Glutamatergic neuron (in vitro differentiated cells): ENCODE results near the gene SCN1B. TPM values are rescaled to one million over a fixed set of nuclear protein-coding genes. Genes with fewer than 3 reads are reported as not detected.
A peak's percentile ranks its signal among the peaks of the same experiment; 100 is the strongest.

Experiments
- DNase-seq: peaks from one replicate; pipeline ENCODE4 v3.0.0; 2022
- H3K27ac Mint-ChIP-seq: one replicate; pipeline ENCODE4 v1.8.0; 2020; ENCODE audit warnings: mild to moderate bottlenecking, mixed read lengths, inconsistent platforms; ENCODE audit not compliant: unreplicated experiment
- H3K27me3 Mint-ChIP-seq: one replicate; pipeline ENCODE4 v1.8.0; 2020; ENCODE audit warnings: mild to moderate bottlenecking, moderate library complexity, mixed read lengths, inconsistent platforms; ENCODE audit not compliant: unreplicated experiment
- H3K36me3 Mint-ChIP-seq: one replicate; pipeline ENCODE4 v1.8.0; 2020; ENCODE audit warnings: mild to moderate bottlenecking, mixed read lengths, inconsistent platforms; ENCODE audit not compliant: unreplicated experiment
- H3K4me1 Mint-ChIP-seq: one replicate; pipeline ENCODE4 v1.8.0; 2020; ENCODE audit warnings: mild to moderate bottlenecking, low read depth, mixed read lengths, inconsistent platforms; ENCODE audit not compliant: unreplicated experiment
- H3K4me3 Mint-ChIP-seq: one replicate; pipeline ENCODE4 v1.8.0; 2020; ENCODE audit warnings: mild to moderate bottlenecking, mixed read lengths, inconsistent platforms; ENCODE audit not compliant: unreplicated experiment
- H3K9me3 Mint-ChIP-seq: one replicate; pipeline ENCODE4 v1.8.0; 2020; ENCODE audit warnings: mild to moderate bottlenecking, moderate library complexity, mixed read lengths, inconsistent platforms; ENCODE audit not compliant: unreplicated experiment
- CTCF ChIP-seq: fragments of 200-600 bp; sonication (generic); IDR thresholded peaks from one replicate; pipeline ENCODE4 v1.5.0; 2021; ENCODE audit not compliant: partially characterized antibody, unreplicated experiment
- total RNA-seq: library from RNA; stranded (reverse); fragmentation: NEBNext Ultra II Directional; extraction: Animal tissue kit (Norgen Biotek cat#: 25700); gene quantifications from one replicate; pipeline ENCODE4 v1.2.1, GENCODE V29; 2021; ENCODE audit not compliant: unreplicated experiment

Gene SCN1B
- total RNA-seq, 1 donor from 2014 or later, result 12.0 TPM

- Mint-ChIP-seq H3K27ac (no peak overlapping the region), H3K4me3 (no peak overlapping the region), H3K27me3 (peaks cover 16% of the 10 kb centered on the region), H3K36me3 (no peaks in the 10 kb centered on the region), H3K4me1 (peaks cover 16% of the 10 kb centered on the region), H3K9me3 (peaks cover 12% of the 10 kb centered on the region)
- DNase-seq, result no peak
- TF ChIP-seq CTCF, result no peak
These were observed 43.7 kb downstream of the SCN1B start for GRCh38 chr19:35073941-35074340.

- H3K36me3 Mint-ChIP-seq, result no peaks in the 10 kb centered on the region
These were observed 44.3 kb downstream of the SCN1B start for GRCh38 chr19:35074426-35075201.

GRCh38 chr19:35075202-35076025 is 45.1 kb downstream of the SCN1B start:
- H3K27ac Mint-ChIP-seq, result no peak overlapping the region
- peak overlapping the region; percentile 50 for H3K4me3 Mint-ChIP-seq
- no peak for DNase-seq

More at GRCh38 chr19:35074426-35075201, 44.3 kb downstream of the SCN1B start:
- no peak for DNase-seq
- no peak for TF ChIP-seq CTCF
- H3K27ac Mint-ChIP-seq, result no peak overlapping the region
- peaks cover 19% of the 10 kb centered on the region for H3K27me3 Mint-ChIP-seq
- peaks cover 18% of the 10 kb centered on the region for H3K4me1 Mint-ChIP-seq
- H3K9me3 Mint-ChIP-seq, result peaks cover 12% of the 10 kb centered on the region
- no peak overlapping the region for H3K4me3 Mint-ChIP-seq

GRCh38 chr19:35076026-35076370 is 45.7 kb downstream of the SCN1B start:
- Mint-ChIP-seq H3K9me3 (peaks cover 12% of the 10 kb centered on the region), H3K27ac (no peak overlapping the region), H3K4me3 (no peak overlapping the region), H3K36me3 (no peaks in the 10 kb centered on the region), H3K4me1 (peaks cover 18% of the 10 kb centered on the region), H3K27me3 (peaks cover 19% of the 10 kb centered on the region)
- TF ChIP-seq CTCF, result no peak
- DNase-seq, result no peak

More at GRCh38 chr19:35075202-35076025, 45.1 kb downstream of the SCN1B start:
- no peak for TF ChIP-seq CTCF
- no peaks in the 10 kb centered on the region for H3K36me3 Mint-ChIP-seq
- H3K4me1 Mint-ChIP-seq, result peaks cover 18% of the 10 kb centered on the region
- peaks cover 19% of the 10 kb centered on the region for H3K27me3 Mint-ChIP-seq
- H3K9me3 Mint-ChIP-seq, result peaks cover 12% of the 10 kb centered on the region
